GM19351 (cell line): ENCODE data around the gene B3GALT6.

Experiments used
- ATAC-seq: cut with Tn5 transposase; IDR thresholded peaks from one replicate; pipeline ENCODE4 v1.9.1; 2021; ENCODE audit warnings: mild to moderate bottlenecking, moderate library complexity; ENCODE audit not compliant: unreplicated experiment

Gene B3GALT6

GRCh38 chr1:1215881-1216605 is 16.0 kb upstream of the B3GALT6 start:
- no peak for ATAC-seq

GRCh38 chr1:1216770-1217620 is 15.0 kb upstream of the B3GALT6 start:
- ATAC-seq = no peak

- no peak for ATAC-seq
These were observed 14.2 kb upstream of the B3GALT6 start for GRCh38 chr1:1217621-1218523.

- ATAC-seq = no peak
These were observed 13.4 kb upstream of the B3GALT6 start for GRCh38 chr1:1218524-1219200.

- no peak for ATAC-seq
These were observed 12.7 kb upstream of the B3GALT6 start for GRCh38 chr1:1219341-1219740.

- ATAC-seq = no peak
These were observed 11.8 kb upstream of the B3GALT6 start for GRCh38 chr1:1220197-1220596.

GRCh38 chr1:1221887-1222574 is 10.0 kb upstream of the B3GALT6 start:
- ATAC-seq = no peak

GRCh38 chr1:1222575-1223225 is 9.3 kb upstream of the B3GALT6 start:
- ATAC-seq = no peak

- ATAC-seq = no peak
These were observed 8.7 kb upstream of the B3GALT6 start for GRCh38 chr1:1223321-1223720.

GRCh38 chr1:1223891-1224290 is 8.1 kb upstream of the B3GALT6 start:
- no peak for ATAC-seq

- ATAC-seq = no peak
These were observed 6.7 kb upstream of the B3GALT6 start for GRCh38 chr1:1225238-1225845.

GRCh38 chr1:1225913-1226312 is 6.1 kb upstream of the B3GALT6 start:
- ATAC-seq = no peak

- ATAC-seq = no peak
These were observed 5.3 kb upstream of the B3GALT6 start for GRCh38 chr1:1226566-1227362.

GRCh38 chr1:1227386-1227785 is 4.7 kb upstream of the B3GALT6 start:
- no peak for ATAC-seq

- ATAC-seq = no peak
These were observed 3.9 kb upstream of the B3GALT6 start for GRCh38 chr1:1228187-1228586.

GRCh38 chr1:1228596-1229321 is 3.3 kb upstream of the B3GALT6 start:
- ATAC-seq = no peak

- ATAC-seq = no peak
These were observed 2.3 kb upstream of the B3GALT6 start for GRCh38 chr1:1229770-1230169.
